Hindlimb muscle (tissue), 1 donor: ENCODE data around the gene TRMT61A. TPM values are rescaled to one million over a fixed set of nuclear protein-coding genes. Genes with fewer than 3 reads are reported as not detected.

ENCODE experiments used
- DNase-seq: peaks from one replicate; pipeline ENCODE4 v3.0.0-alpha.2; 2013
- polyA plus RNA-seq: library from polyadenylated mRNA; unstranded; fragments of 120-200 nt; gene quantifications from one replicate; pipeline ENCODE4 v1.2.1, GENCODE V29; 2013; ENCODE audit not compliant: insufficient read length

Gene TRMT61A
- polyA plus RNA-seq, 1 donor = 7.8 TPM

- no peak for DNase-seq
Observed at GRCh38 chr14:103548463-103549351, 19.7 kb downstream of the TRMT61A start.

DNA sequence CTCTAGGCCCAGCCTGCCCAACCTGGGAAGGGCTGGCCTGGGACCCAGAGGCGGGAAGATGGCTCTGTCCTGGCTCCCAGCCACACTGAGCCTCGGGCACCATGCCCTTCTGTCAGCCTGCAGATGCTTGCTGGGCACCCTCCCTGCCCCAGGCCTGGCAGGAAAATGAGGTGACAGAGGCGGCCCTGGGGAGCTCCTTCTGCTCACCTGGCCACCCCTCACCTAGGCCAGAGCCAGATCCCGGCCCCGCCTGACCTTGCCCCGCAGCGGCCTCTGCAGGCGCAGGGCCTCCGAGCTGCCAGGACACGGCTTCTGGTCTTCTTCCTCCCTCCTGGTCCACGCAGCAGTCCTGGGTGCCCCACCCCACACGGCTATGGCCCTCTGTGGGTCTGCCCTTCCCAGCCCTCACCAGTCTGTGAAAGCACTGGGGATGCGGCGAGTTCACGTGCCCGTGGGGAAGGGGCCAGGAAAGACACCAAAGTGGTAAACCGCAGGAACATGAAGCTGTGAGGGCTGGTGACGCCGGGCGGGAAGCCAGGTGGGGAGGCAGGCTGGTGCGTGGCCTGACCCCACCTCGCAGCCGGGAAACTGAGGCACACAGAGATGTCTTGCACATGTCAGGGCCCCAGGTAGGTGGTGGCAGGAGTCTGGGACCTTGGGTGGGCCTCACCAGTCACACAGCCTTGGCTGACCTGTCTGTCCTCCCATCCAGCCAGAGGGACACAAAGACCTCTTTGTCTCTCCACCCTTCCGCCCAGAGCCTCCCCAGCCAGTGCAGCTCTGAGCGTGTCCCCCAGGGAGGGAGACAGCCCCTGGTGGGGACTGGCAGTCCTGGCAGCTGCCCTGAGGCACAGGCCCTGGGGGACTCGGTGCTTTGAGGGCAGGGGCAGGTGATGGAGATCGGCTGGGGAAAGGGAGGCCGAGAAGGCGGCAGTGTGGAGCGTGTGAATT is 20.6 kb downstream of the TRMT61A start:
- no peak for DNase-seq

GRCh38 chr14:103550451-103551337 is 21.7 kb downstream of the TRMT61A start:
- no peak for DNase-seq

GRCh38 chr14:103551338-103551762 is 22.4 kb downstream of the TRMT61A start:
- peak; percentile 79 for DNase-seq

GRCh38 chr14:103552011-103552845 is 23.2 kb downstream of the TRMT61A start:
- peak; percentile 71 for DNase-seq

GRCh38 chr14:103552846-103553210 is 23.8 kb downstream of the TRMT61A start:
- DNase-seq = no peak

- DNase-seq = no peak
Observed at GRCh38 chr14:103555559-103556337, 26.8 kb downstream of the TRMT61A start.

GRCh38 chr14:103556946-103557758 is 28.2 kb downstream of the TRMT61A start:
- no peak for DNase-seq

DNA sequence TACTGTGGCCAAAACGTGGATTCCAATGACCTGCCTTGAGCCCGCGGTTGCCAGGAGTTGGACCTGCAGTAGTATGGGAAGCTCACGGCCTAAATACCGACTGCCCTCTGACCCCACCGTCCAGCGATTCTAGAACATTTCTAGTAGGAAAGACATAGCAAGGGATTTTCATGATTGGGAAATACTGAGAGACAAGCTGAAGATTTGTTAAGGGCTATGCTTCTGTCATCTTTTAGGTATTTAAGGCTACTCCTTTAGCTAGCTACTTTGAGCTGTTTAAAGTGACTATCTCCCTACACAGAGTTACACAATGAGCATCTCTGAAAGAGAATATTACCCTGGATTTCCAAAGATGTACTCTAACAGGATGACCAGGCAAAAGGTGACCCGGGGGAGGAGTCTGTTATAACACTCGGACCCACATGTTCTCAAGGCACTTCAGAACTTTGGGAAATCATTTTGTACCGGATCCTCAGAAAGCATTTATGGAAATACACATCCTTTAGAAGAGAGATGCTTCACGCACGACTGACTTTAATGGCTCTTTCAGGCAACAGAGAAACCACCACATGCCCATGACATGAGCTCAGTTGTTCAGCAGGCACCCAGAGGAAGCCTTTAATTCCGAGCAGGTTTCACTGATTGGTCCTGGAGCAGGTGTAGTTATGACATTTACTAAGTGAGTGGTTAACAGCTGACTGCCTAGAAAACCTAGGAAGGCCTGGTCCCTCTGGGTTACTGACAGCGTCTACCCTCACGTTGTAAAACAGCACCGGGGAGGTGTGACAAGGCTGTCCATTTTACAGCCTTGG is 29.3 kb downstream of the TRMT61A start:
- DNase-seq = no peak

- no peak for DNase-seq
Observed at GRCh38 chr14:103559766-103560165, 30.8 kb downstream of the TRMT61A start.

GRCh38 chr14:103560691-103561090 is 31.7 kb downstream of the TRMT61A start:
- DNase-seq = no peak

GRCh38 chr14:103561381-103562178 is 32.6 kb downstream of the TRMT61A start:
- peak; percentile 61 for DNase-seq

GRCh38 chr14:103562179-103562428 is 33.1 kb downstream of the TRMT61A start:
- no peak for DNase-seq

DNA sequence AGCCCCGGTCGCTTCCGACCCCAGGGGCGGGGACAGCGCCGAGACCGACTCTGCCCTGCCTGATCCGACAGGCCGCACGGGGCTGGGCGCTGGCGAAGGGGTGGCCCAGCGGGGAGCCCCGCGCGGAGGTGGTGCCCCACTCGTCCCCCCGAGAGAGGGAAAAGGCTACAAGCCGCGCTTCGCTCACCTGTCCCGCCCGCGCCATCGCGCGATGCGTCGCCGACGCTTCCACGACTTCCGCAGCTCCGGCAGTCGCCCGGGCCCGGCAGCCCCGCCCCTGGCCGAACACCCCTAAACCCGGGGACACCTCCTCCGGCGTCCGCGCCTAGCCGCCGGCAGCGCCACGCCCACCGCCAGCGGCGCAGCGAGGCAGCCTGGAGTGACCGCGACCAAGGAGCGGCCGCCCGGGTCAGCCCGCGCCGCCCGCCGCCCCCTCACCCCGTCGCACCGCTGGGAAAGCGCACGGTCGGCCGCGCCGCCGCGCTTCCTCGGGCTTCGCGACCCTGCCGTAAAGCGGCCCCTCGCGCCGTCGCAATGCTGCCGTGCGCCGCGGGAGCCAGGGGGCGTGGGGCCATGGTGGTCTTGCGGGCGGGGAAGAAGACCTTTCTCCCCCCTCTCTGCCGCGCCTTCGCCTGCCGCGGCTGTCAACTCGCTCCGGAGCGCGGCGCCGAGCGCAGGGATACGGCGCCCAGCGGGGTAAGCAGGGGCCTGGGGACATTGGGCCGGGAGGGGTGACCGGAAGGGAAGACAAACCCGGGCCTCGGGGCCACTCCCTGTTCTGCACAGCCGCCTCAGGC is 33.6 kb downstream of the TRMT61A start, which contains the start of the genes BAG5 and COA8:
TSS of gene BAG5 (minus strand) at position 229 of the 797 bp plus-strand sequence. CDS start 1,493 bp downstream, outside the sequence.
TSS of gene COA8 (plus strand) at position 532 of the 797 bp plus-strand sequence. CDS start at position 574, 42 bp downstream.
- peak; percentile 90 for DNase-seq

DNA sequence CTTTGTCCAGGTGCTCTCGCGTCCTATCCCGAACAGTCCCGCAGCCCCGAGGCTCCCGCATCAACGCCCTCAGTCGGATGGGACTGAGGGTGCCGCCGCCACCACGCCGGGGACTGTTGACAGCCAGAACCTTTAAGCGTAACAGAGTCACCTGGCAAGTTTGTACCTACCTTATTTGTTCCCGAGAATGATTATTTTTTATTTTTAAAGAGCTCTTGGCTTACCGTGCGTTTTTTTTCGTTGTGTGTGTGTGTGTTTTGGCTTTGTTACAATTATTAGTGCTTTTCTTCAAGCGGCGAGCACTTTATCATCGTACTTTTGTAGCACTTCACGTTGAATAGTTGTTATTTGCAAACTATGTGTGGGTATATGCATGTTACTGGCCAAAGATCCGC is 34.2 kb downstream of the TRMT61A start:
- no peak for DNase-seq

DNA sequence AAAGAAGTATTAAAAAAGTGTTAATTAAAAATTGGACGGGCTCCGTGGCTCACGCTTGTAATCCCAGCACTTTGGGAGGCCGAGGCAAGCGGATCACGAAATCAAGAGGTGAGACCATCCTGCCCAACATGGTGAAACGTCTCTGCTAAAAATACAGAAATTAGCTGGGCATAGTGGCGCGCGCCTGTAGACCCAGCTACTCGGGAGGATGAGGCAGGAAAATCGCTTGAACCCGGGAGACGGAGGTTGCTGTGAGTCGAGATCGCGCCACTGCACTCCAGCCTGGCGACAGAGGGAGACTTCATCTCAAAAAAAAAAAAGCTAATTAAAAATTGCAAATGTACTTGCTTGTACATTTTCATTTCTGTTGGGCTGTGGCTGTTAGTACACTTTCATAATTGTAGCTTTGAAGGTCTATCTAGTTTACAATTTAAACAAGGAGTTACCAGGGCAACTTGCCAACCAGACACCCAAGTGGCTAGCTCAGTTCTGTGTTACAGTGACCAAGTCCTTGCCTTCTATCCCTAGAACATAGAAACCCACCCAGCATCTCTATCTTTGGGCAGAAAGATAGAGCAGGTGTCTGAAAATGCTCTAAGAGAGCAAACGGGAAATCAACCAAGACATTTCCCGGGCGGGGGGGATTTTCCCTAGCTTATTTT is 35.0 kb downstream of the TRMT61A start:
- no peak for DNase-seq
